Activated CD8-positive, alpha-beta memory T cell treated with anti-CD3 and anti-CD28 coated beads, Interleukin-2, amount 50 U/mL, for 24 hours (primary cell): ENCODE data around the gene SLC16A4.

Experiments used
- DNase-seq: peaks from one replicate; pipeline ENCODE4 v3.0.0-alpha.2; 2020; ENCODE audit errors: extremely low read depth

SLC16A4 gene

GRCh38 chr1:110326826-110327225 lies 64.0 kb downstream of the SLC16A4 start:
- no peak for DNase-seq

GRCh38 chr1:110324667-110325066 lies 66.2 kb downstream of the SLC16A4 start:
- DNase-seq = no peak

GRCh38 chr1:110321846-110322245 lies 69.0 kb downstream of the SLC16A4 start:
- no peak for DNase-seq

- DNase-seq = no peak
Observed at GRCh38 chr1:110321045-110321444, 69.8 kb downstream of the SLC16A4 start.

GRCh38 chr1:110320168-110320518 lies 70.7 kb downstream of the SLC16A4 start:
- no peak for DNase-seq

- DNase-seq = no peak
Observed at GRCh38 chr1:110319332-110320167, 71.3 kb downstream of the SLC16A4 start.

GRCh38 chr1:110318046-110318445 lies 72.8 kb downstream of the SLC16A4 start:
- DNase-seq = no peak

GRCh38 chr1:110316735-110317134 lies 74.1 kb downstream of the SLC16A4 start:
- DNase-seq = no peak
